ENCODE results near the gene CLEC2L.

The CLEC2L gene

GRCh38 chr7:139570626-139571025 is 47.1 kb downstream of the CLEC2L start (continued):
- TF ChIP-seq CSRNP3 (CRISPR knock-in tag; IDR thresholded peaks at IDR 0.05) (no peak), ZFP3 (CRISPR knock-in tag; IDR thresholded peaks at IDR 0.05) (no peak), BACH2 (CRISPR knock-in tag; IDR thresholded peaks at IDR 0.05; ENCODE audit: borderline replicate concordance) (no peak)

- no peak for ATAC-seq
- TF ChIP-seq, protein P1, sequence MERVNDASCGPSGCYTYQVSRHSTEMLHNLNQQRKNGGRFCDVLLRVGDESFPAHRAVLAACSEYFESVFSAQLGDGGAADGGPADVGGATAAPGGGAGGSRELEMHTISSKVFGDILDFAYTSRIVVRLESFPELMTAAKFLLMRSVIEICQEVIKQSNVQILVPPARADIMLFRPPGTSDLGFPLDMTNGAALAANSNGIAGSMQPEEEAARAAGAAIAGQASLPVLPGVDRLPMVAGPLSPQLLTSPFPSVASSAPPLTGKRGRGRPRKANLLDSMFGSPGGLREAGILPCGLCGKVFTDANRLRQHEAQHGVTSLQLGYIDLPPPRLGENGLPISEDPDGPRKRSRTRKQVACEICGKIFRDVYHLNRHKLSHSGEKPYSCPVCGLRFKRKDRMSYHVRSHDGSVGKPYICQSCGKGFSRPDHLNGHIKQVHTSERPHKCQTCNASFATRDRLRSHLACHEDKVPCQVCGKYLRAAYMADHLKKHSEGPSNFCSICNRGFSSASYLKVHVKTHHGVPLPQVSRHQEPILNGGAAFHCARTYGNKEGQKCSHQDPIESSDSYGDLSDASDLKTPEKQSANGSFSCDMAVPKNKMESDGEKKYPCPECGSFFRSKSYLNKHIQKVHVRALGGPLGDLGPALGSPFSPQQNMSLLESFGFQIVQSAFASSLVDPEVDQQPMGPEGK (CRISPR knock-in tag; IDR thresholded peaks at IDR 0.05; ENCODE audit: borderline replicate concordance): no peak
- TF ChIP-seq GLIS3 (CRISPR knock-in tag; IDR thresholded peaks at IDR 0.05) (no peak), ZNF565 (CRISPR knock-in tag; conservative IDR thresholded peaks at IDR 0.05; ENCODE audit: low read depth) (no peak), TCF4 (CRISPR knock-in tag; IDR thresholded peaks at IDR 0.05; ENCODE audit: borderline replicate concordance) (no peak), OSR1 (CRISPR knock-in tag; IDR thresholded peaks at IDR 0.05) (no peak), ZFP3 (CRISPR knock-in tag; IDR thresholded peaks at IDR 0.05) (no peak), ZNF8 (CRISPR knock-in tag; IDR thresholded peaks at IDR 0.05) (no peak), TOX (CRISPR knock-in tag; IDR thresholded peaks at IDR 0.05; ENCODE audit: borderline replicate concordance) (no peak), ZNF70 (CRISPR knock-in tag; IDR thresholded peaks at IDR 0.05) (no peak), BACH2 (CRISPR knock-in tag; IDR thresholded peaks at IDR 0.05; ENCODE audit: borderline replicate concordance) (no peak), CSDC2 (CRISPR knock-in tag; IDR thresholded peaks at IDR 0.05) (no peak), RARB (CRISPR knock-in tag; IDR thresholded peaks at IDR 0.05) (no peak), PPARA (CRISPR knock-in tag; IDR thresholded peaks at IDR 0.05; ENCODE audit: borderline replicate concordance) (no peak)
- TF ChIP-seq, protein P2, sequence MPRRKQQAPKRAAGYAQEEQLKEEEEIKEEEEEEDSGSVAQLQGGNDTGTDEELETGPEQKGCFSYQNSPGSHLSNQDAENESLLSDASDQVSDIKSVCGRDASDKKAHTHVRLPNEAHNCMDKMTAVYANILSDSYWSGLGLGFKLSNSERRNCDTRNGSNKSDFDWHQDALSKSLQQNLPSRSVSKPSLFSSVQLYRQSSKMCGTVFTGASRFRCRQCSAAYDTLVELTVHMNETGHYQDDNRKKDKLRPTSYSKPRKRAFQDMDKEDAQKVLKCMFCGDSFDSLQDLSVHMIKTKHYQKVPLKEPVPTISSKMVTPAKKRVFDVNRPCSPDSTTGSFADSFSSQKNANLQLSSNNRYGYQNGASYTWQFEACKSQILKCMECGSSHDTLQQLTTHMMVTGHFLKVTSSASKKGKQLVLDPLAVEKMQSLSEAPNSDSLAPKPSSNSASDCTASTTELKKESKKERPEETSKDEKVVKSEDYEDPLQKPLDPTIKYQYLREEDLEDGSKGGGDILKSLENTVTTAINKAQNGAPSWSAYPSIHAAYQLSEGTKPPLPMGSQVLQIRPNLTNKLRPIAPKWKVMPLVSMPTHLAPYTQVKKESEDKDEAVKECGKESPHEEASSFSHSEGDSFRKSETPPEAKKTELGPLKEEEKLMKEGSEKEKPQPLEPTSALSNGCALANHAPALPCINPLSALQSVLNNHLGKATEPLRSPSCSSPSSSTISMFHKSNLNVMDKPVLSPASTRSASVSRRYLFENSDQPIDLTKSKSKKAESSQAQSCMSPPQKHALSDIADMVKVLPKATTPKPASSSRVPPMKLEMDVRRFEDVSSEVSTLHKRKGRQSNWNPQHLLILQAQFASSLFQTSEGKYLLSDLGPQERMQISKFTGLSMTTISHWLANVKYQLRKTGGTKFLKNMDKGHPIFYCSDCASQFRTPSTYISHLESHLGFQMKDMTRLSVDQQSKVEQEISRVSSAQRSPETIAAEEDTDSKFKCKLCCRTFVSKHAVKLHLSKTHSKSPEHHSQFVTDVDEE (CRISPR knock-in tag; IDR thresholded peaks at IDR 0.05): no peak
Observed at GRCh38 chr7:139571190-139571589, 47.7 kb downstream of the CLEC2L start.

DNA sequence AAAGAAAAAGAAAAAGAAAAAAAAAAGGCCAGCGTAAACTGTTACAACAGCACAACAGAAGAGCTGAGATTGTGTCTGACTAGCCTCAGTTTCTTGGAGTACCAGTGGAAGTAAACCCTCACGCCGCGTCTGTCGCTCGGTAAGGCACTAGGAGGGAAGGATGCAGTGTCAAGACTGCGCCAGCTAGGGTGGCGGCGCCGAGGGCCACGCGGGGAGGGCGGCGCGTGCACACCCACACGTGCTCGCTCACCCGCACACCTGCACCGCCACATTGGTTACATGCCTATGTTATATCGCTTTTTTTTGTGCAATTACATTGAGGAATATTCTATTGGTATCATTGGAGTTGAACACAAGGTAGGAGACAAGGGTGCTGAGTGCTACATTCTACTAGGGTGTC is 48.2 kb downstream of the CLEC2L start:
- TF ChIP-seq PPARA (CRISPR knock-in tag; IDR thresholded peaks at IDR 0.05; ENCODE audit: borderline replicate concordance) (no peak), ZNF8 (CRISPR knock-in tag; IDR thresholded peaks at IDR 0.05) (no peak), SNAI2 (CRISPR knock-in tag; IDR thresholded peaks at IDR 0.05) (no peak), OSR1 (CRISPR knock-in tag; IDR thresholded peaks at IDR 0.05) (no peak), GLIS3 (CRISPR knock-in tag; IDR thresholded peaks at IDR 0.05) (no peak), ESRRG (CRISPR knock-in tag; IDR thresholded peaks at IDR 0.05) (no peak)
- ATAC-seq: no peak

DNA sequence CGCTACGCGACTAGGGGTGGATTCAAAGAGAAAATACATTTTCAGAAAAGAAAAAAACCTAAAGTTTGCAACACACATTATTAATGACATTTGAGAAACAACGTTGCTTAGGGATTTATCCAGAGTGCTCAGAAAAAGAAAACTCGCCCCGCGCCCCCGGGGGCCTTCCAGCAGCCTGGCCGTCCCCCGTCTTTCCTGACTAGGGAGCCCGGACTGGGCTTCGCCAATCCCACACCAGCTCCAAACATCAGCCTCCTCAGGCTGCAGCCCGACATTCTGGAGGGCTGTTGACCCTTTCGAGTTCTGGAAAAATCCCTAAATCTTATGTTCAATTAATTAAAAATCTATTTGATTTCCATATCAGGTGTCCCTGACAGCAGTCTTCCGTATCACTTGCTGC is 48.6 kb downstream of the CLEC2L start:
- ATAC-seq: no peak
- no peak for TF ChIP-seq OSR1 (CRISPR knock-in tag; IDR thresholded peaks at IDR 0.05)
- TF ChIP-seq PPARA (CRISPR knock-in tag; IDR thresholded peaks at IDR 0.05; ENCODE audit: borderline replicate concordance): no peak
- TF ChIP-seq, protein P2 (CRISPR knock-in tag; IDR thresholded peaks at IDR 0.05): no peak
- TF ChIP-seq ZNF565 (CRISPR knock-in tag; conservative IDR thresholded peaks at IDR 0.05; ENCODE audit: low read depth): no peak
- no peak for TF ChIP-seq ZFP30 (CRISPR knock-in tag; IDR thresholded peaks at IDR 0.05)
- no peak for TF ChIP-seq TCF4 (CRISPR knock-in tag; IDR thresholded peaks at IDR 0.05; ENCODE audit: borderline replicate concordance)
- TF ChIP-seq CSDC2 (CRISPR knock-in tag; IDR thresholded peaks at IDR 0.05): no peak
- no peak for TF ChIP-seq TOX (CRISPR knock-in tag; IDR thresholded peaks at IDR 0.05; ENCODE audit: borderline replicate concordance)
- no peak for TF ChIP-seq BACH2 (CRISPR knock-in tag; IDR thresholded peaks at IDR 0.05; ENCODE audit: borderline replicate concordance)
- TF ChIP-seq, protein P3, sequence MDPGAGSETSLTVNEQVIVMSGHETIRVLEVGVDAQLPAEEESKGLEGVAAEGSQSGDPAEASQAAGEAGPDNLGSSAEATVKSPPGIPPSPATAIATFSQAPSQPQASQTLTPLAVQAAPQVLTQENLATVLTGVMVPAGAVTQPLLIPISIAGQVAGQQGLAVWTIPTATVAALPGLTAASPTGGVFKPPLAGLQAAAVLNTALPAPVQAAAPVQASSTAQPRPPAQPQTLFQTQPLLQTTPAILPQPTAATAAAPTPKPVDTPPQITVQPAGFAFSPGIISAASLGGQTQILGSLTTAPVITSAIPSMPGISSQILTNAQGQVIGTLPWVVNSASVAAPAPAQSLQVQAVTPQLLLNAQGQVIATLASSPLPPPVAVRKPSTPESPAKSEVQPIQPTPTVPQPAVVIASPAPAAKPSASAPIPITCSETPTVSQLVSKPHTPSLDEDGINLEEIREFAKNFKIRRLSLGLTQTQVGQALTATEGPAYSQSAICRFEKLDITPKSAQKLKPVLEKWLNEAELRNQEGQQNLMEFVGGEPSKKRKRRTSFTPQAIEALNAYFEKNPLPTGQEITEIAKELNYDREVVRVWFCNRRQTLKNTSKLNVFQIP (CRISPR knock-in tag; IDR thresholded peaks at IDR 0.05; ENCODE audit: borderline replicate concordance, low read depth): no peak
- no peak for TF ChIP-seq RARB (CRISPR knock-in tag; IDR thresholded peaks at IDR 0.05)
- TF ChIP-seq, protein P4, sequence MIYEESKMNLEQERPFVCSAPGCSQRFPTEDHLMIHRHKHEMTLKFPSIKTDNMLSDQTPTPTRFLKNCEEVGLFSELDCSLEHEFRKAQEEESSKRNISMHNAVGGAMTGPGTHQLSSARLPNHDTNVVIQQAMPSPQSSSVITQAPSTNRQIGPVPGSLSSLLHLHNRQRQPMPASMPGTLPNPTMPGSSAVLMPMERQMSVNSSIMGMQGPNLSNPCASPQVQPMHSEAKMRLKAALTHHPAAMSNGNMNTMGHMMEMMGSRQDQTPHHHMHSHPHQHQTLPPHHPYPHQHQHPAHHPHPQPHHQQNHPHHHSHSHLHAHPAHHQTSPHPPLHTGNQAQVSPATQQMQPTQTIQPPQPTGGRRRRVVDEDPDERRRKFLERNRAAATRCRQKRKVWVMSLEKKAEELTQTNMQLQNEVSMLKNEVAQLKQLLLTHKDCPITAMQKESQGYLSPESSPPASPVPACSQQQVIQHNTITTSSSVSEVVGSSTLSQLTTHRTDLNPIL (CRISPR knock-in tag; IDR thresholded peaks at IDR 0.05; ENCODE audit: low read depth): no peak
- TF ChIP-seq ZC3H10 (CRISPR knock-in tag; IDR thresholded peaks at IDR 0.05): no peak
- no peak for TF ChIP-seq ESRRG (CRISPR knock-in tag; IDR thresholded peaks at IDR 0.05)
- TF ChIP-seq GLIS3 (CRISPR knock-in tag; IDR thresholded peaks at IDR 0.05): no peak
- TF ChIP-seq ZNF8 (CRISPR knock-in tag; IDR thresholded peaks at IDR 0.05): no peak
- no peak for TF ChIP-seq ZFP3 (CRISPR knock-in tag; IDR thresholded peaks at IDR 0.05)
- TF ChIP-seq SNAI2 (CRISPR knock-in tag; IDR thresholded peaks at IDR 0.05): no peak
